Body of pancreas (tissue), 4 donors: ENCODE results near the gene STAC.

Experiments used
- CTCF ChIP-seq, 7 experiments: fragments of 450-650 bp in 4 of 7; fragments of 200-600 bp in 3 of 7; sonication (generic) in 3 of 7; IDR thresholded peaks; one replicate each; pipeline ENCODE4 v1.5.1; 2016 to 2019; ENCODE audit warnings: antibody characterized with exemption in 7 of 7
- POLR2A ChIP-seq, 3 donors: fragments of 450-650 bp; IDR thresholded peaks; one replicate each; pipeline ENCODE4 v1.6.1; 2016; ENCODE audit warnings: antibody characterized with exemption in 3 of 3, mild to moderate bottlenecking in 2 of 3

- TF ChIP-seq CTCF (IDR thresholded peaks at IDR 0.05) = no peak
- TF ChIP-seq POLR2A (IDR thresholded peaks at IDR 0.05) = no peak
Measured at GRCh38 chr3:36393563-36393962, 13.3 kb downstream of the STAC start.
